Measurements from ENCODE around the gene RXRG. TPM values are rescaled to one million over a fixed set of nuclear protein-coding genes. Genes with fewer than 3 reads are reported as not detected.

RXRG gene
- total RNA-seq, 1 experiment from 2014 or later = not detected

- DNase-seq = no peak
- TF ChIP-seq EZH2 (IDR thresholded peaks at IDR 0.05; ENCODE audit: low read length, unreplicated experiment) (no peak), CTCF (conservative IDR thresholded peaks at IDR 0.05; ENCODE audit: low read depth, low read length) (no peak), EZH2phosphoT487 (IDR thresholded peaks at IDR 0.05; ENCODE audit: borderline replicate concordance, low read length) (no peak)
- no peaks in the 10 kb centered on the region for H3K4me1 ChIP-seq (ENCODE audit: insufficient read depth, low read length)
- no TSS peak for BruUV-seq (replicated peaks)
- ChIA-PET CTCF (no interaction called here), POLR2A (ENCODE audit: unreplicated experiment) (no interaction called here)
- H3K9ac ChIP-seq (ENCODE audit: low read length) = no peak overlapping the region
- no peak overlapping the region for H3K27ac ChIP-seq (ENCODE audit: low read length)
- no peaks in the 10 kb centered on the region for H3K79me2 ChIP-seq (ENCODE audit: low read length)
- H3K9me2 ChIP-seq (replicated peaks; ENCODE audit: low read length) = no peaks in the 10 kb centered on the region
- peaks cover 92% of the 10 kb centered on the region for H3K27me3 ChIP-seq (ENCODE audit: low read length)
- no peak overlapping the region for H3K4me3 ChIP-seq (ENCODE audit: low read length)
- ATAC-seq = no peak
- no peaks in the 10 kb centered on the region for H3K36me3 ChIP-seq (ENCODE audit: low read depth, low read length)
- H3F3A ChIP-seq (ENCODE audit: low read length, unreplicated experiment) = no peaks in the 10 kb centered on the region
- H3K4me2 ChIP-seq (ENCODE audit: low read length) = no peak overlapping the region
- H3K9me3 ChIP-seq (ENCODE audit: low read length) = no peaks in the 10 kb centered on the region
- intact Hi-C loops (cut with micrococcal nuclease) = no loop called here
- no peaks in the 10 kb centered on the region for H4K20me1 ChIP-seq (ENCODE audit: low read length)
- no peak overlapping the region for H2AFZ ChIP-seq (ENCODE audit: low read length)
Measured at GRCh38 chr1:165351863-165352441, 93.0 kb downstream of the RXRG start.

Other genes starting within 250 kb of the RXRG start
- gene LMX1A, start 88.4 kb downstream of the RXRG start, total RNA-seq (2014; rRNA removed) = not detected in 2 replicates
- not detected in 2 replicates for gene LRRC52, start 98.9 kb upstream of the RXRG start, total RNA-seq (2014; rRNA removed)
- 117 and 168 TPM in 2 replicates for gene MGST3, start 186.1 kb upstream of the RXRG start, total RNA-seq (2014; rRNA removed)